KOPT-K1 (cell line): ENCODE data around the gene MRPL28.

Experiments
- H3K27ac ChIP-seq: fragments of 200-600 bp; sonication (generic); 2 replicates; pipeline ENCODE4 v1.5.1; 2016; ENCODE audit warnings: antibody characterized with exemption, mild to moderate bottlenecking, low read depth, low read length; ENCODE audit not compliant: poor library complexity, severe bottlenecking
- H3K36me3 ChIP-seq: fragments of 200-600 bp; sonication (generic); 2 replicates; pipeline ENCODE4 v1.5.1; 2017; ENCODE audit warnings: antibody characterized with exemption, mild to moderate bottlenecking, low read length, moderate library complexity; ENCODE audit not compliant: insufficient read depth
- H3K9me3 ChIP-seq: fragments of 200-600 bp; sonication (generic); 2 replicates; pipeline ENCODE4 v1.5.1; 2017; ENCODE audit warnings: antibody characterized with exemption, low read length, mild to moderate bottlenecking; ENCODE audit not compliant: insufficient read depth, poor library complexity, severe bottlenecking

Gene MRPL28

DNA sequence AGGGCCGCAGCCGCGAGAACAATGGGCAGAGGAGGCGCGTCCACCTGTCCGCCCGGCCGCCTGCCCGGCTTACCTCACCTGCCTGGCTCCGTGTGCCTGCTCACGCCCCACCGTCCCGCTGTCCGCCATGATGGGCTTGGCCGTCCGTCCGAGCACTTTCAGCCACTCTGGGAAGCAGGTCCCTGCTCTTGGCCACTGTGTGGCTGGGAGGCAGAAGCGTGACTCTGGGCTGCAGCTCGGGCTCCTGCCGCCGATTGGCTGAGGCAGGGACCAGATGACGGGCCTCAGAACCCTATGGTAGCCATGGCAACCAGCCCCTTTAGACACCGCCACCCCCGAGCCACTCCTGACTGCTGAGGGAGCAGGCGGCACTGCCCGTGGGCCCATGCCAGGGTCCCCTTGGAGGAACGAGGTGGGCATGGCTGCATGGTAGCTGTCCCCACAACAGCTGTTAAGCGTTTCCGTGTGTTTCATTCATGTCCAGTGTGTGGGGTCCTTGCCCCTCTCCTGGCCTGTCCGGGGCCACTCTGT lies 8.9 kb downstream of the MRPL28 start:
- no peak overlapping the region for H3K27ac ChIP-seq
- H3K9me3 ChIP-seq = no peaks in the 10 kb centered on the region
- peaks cover 2% of the 10 kb centered on the region; the same call in 1 of the 2 replicates for H3K36me3 ChIP-seq

DNA sequence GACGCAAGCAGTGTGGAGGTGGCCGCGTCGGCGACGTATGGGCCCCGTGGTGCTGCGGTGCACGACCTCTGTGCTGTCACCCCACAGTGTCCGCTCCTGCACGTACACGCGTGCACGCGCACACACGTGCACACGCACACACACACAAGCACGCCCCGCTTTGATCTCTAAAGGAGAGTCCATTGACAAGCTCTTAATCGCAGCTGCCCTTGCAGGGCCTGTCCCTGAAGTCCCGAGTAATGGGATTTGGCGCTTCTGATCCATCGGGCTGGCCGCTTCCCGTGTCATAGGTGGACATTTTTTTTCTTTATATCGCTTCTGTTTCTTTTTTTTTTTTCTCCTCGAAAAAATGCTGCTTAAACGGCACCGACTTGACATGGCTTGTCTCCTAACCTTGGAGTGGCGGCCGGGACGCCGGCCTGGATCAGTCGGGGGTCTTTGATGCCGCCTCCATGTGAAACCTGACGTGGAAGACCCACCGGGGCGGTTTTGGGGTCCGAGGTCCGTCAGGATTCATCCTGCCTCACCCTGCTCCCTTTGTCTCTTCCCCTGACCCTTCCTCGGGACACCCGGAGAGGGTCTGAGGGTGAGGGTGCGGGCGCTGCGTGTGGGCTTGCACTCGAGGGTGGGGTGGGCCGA lies 9.5 kb downstream of the MRPL28 start:
- Histone ChIP-seq H3K36me3 (no peaks in the 10 kb centered on the region), H3K9me3 (no peaks in the 10 kb centered on the region), H3K27ac (no peak overlapping the region)

DNA sequence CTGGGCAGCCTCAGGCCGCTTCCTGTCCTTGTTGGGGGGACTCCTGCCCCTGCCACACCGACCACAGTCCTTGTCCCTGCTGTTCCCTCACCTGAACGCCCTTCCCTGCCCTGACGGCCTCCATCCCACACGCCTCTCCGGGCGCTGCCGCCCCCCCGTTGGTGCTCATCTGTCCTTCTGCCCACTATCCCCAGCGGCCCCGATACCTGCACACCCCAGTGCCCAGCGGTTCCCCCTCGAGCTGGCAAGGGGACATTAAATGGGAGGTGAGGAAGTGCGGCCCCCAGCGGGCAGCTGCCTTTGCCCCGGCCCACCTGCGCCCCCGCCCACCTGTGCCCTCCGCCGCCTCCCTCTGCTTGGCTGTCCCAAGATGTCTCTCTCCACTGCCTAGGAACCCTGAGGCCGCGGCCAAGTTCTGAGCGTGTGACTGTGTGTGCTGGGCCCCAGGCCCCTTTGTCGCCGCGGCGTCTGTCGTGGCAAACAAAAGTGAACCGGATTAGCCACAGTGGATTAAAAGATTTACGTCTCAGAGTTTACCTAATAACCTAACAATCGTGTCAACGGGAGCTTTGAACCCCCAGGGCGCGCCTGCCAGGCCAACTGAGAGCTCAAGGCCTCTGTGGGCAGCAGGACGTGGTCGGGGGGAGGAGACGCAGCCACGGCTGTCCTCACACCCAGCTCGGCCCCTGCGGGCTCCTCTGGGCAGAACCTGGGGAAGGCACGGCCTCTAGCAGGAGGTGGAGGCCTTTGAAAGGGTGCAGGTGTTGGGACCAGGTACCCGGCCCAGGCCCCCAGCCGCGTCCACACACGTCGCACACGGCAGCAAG lies 10.3 kb downstream of the MRPL28 start:
- Histone ChIP-seq H3K27ac (no peak overlapping the region), H3K9me3 (no peaks in the 10 kb centered on the region), H3K36me3 (no peaks in the 10 kb centered on the region)

DNA sequence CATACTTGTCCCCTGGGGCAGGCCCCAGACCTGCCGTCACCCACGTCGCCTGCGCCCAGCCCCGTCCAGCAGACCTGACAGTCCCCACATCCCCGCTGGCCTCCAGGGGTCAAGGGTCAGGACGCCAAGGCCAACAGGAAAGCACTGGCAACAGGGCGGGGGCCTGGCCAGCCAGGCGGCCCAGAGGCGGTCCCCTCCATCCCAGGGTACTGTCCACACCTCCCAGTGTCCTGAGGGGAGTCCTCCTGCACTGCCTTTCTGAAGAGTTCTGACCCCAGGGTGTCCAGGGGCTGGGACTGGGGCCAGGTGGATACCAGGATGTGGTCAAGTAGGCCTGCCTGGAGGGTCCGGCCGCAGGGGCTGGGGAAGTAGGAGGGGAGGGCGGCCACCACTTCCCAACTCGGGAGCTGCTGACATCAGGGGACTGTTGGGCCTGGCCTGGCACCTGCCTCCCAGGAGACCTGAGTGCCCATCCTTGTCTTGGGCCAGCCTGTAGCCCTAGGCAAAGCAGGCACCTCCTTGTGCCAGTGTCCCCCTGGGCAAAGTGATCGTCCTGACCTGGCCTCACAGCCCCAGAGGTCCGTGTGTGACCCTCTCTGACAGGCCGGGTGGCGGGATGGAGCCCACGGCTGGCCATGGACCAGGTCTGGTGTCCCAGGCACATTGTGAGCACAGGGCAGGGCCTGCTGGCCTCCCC lies 11.1 kb downstream of the MRPL28 start:
- H3K9me3 ChIP-seq = no peaks in the 10 kb centered on the region
- no peak overlapping the region for H3K27ac ChIP-seq
- H3K36me3 ChIP-seq = no peaks in the 10 kb centered on the region

DNA sequence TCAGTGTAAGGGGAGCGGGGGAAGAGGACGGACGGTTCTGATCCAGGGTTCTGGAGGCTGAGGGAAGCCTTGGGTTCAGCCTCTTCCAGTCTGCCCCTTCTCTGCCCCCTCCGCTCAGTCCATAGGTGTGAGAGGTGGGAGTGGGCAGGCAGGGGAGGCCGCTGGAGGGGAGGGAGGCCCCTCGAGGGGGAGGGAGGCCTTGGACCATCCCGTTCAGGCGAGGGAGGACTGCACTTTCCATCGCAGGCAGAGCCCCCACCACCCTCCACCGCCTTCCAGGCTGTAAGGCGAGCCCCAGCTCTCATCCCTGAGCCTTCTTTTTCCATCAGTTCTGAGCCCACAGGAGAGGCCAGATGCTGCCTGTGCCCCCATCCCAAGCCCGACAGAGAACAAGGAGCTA lies 13.6 kb downstream of the MRPL28 start:
- no peaks in the 10 kb centered on the region for H3K36me3 ChIP-seq
- no peak overlapping the region for H3K27ac ChIP-seq
- no peaks in the 10 kb centered on the region for H3K9me3 ChIP-seq

DNA sequence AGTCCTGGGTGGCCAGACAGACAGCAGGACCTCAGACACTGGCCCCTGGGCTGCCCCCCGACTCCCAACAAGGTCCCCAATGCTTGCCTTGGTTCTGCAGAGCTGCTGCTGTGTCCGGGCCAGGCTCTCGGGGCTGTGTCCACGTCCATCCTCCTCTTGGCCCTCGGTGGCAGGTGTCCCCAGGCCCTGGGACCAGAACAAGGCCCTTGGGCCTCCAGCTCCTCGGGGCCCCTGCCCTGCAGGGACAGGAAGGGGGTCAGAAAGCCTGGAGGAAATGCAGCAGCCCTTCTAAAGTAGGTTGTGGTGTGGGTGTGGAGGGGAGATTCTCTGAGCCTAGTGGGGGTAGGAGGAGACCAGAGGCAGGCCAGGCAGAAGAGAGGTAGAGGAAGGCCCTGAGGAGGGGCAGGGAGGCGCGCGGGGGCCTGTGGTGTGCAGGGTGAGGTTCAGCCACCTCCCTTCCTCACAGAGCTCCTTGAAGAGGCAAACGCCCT lies 15.3 kb downstream of the MRPL28 start:
- Histone ChIP-seq H3K36me3 (peaks cover 6% of the 10 kb centered on the region; the same call in 1 of the 2 replicates), H3K9me3 (no peaks in the 10 kb centered on the region), H3K27ac (no peak overlapping the region)

DNA sequence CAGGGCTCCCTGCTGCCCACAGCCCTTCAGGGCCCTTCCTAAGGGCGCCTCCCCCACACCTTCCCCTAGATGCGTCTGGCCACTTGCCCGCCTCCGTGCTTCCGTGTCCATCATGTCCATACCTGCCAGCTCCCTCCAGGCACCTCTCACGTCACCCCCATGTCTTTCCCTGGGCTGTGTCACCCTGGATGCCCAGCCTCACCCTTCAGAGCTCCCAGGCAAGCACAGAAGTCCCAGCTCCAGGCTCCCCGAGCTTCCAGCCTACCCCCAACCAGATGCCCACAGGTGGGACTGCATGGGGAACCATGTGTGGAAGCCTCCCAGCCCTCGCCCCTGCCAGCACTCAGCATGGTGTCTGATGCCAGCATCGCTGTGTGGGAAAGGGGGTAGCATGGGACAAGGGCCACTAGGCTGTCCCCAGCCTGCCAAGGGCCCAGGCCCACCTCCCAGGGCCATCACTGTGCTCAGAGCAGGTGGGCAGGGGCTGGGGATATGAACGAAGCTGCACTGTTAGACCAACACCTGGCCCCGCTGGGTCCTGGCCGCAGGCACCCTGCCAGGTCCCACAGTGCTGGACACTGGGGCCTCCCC lies 16.0 kb downstream of the MRPL28 start:
- H3K27ac ChIP-seq = no peak overlapping the region

DNA sequence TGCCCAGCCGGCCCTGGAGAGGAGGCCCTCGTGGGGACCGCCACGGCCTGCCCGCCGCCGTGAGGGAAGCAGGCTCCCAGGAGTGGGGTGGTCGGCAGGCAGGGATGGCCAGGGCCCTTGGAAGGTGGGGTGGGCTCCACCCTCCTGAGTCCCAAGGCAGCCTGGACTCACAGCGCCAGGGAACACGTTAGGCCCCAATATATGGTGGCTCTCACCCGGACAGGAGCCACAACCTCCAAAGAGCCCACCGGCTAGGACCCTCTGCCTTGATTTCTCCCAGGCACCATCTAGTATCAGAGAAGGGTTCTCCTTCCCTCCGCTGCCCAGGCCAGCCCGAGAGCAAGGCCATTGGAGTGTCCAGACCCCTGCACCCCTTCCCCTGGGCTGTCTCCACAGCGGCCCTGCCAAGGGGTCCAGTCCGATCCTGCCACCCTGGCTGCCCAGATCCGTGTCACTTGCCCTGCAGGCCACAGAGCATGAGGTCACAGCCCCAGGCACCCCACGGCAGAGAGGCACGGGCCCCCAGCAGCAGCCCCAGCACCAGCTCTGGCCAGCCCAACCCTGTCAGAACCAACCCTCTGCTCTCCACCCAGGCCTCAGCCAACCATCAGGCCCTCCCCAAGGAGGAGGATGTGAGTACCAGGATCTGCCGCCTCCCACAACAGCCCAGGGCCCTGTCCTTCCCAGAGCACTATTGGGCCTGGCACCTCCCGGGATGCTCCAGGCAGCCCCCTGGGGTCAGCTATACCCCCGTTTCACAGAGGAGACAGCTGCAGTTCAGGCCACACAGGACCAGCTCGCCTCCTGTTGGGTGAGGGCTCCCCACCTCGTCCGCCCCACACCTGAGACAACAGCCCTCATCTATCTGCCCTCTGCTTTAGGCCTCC lies 16.7 kb downstream of the MRPL28 start:
- H3K27ac ChIP-seq = no peak overlapping the region
- H3K9me3 ChIP-seq = no peaks in the 10 kb centered on the region
- H3K36me3 ChIP-seq = peaks cover 8% of the 10 kb centered on the region; the same call in 1 of the 2 replicates

More for the DNA sequence above, 16.0 kb downstream of the MRPL28 start:
- Histone ChIP-seq H3K9me3 (no peaks in the 10 kb centered on the region), H3K36me3 (peaks cover 8% of the 10 kb centered on the region; the same call in 1 of the 2 replicates)

DNA sequence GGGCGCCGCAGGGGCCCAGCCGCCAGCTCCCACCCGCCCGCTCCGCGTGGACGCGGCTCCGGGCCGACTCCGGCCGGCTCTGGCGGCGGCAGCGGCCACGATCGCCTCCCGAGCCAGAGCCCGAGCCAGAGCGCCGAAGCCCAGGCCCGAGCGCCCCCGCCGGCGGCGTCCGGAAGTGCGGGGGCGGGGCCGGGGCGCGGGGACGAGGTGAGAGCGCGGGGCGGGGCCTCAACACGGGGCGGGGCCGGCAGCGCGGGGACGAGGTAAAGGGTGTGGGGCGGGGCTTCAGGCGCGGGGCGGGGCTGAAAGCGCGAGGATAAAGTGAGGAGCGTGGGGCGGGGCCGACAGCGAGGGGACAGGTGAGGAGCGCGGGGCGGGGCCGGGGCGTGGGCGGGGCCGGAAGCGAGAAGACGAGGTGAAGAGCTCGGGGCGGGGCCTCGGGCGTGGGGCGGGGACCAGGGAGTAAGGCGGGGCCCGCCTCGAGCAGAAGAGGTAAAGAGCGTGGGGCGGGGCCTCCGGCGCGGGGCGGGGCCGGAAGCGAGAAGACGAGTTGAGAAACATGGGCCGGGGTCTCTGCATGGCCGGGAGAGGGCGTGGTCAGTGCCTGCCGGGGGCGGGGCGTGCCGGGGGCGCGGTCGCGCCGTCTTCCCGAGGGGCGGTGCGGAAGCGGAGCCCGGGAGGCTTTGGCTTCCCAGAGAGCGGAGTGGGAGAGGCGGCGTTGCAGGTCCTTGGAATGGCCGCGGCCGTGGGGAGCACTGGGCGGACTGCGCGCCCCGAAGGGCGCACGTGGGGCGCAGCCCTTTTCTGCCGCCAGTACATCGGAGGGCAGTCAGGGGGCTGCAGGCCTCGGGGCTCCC lies 17.6 kb downstream of the MRPL28 start, which contains the start of gene AXIN1:
TSS of gene AXIN1 (minus strand) at position 177 of the 857 bp plus-strand sequence. CDS start 5,698 bp downstream, outside the sequence.
- Histone ChIP-seq H3K36me3 (peaks cover 8% of the 10 kb centered on the region; the same call in 1 of the 2 replicates), H3K27ac (peak within 1 kb of the TSS; percentile 53), H3K9me3 (no peaks in the 10 kb centered on the region)

DNA sequence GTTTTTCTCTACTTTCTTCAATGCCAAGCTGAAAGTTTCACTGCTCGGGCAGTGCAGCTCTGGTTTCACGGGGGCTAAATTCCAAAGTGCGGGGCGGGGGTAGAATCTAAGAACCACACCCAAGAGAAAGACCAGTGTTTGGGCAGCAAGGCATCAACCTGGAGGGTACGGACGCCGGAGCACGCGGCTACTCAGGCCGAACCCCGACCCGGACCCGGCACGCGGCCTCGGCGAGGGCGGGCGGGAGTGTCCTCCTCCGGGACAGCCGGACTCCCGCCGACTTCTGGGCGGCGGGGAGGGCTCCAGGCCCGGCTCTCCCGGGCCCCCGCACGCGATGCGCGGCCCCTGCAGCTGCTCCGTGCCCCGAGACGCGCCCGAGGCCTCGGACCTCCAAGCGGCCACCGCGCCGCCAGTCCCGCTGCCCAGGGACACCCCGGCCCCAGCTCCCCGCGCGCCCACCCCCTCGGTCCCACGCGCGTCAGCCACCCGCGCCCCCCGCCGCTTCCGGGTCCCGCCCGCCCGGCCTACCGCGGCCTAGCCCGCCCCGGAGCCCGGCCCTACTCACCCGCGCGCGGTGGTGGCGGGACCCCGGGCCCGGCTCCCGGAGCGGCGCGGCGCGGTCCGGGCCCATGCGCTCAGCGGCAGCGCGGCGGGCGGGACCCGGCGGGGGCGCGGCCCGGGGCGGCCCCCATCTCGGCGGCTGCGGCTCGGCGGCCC lies 18.4 kb downstream of the MRPL28 start:
- H3K27ac ChIP-seq = peak overlapping the region; percentile 53

DNA sequence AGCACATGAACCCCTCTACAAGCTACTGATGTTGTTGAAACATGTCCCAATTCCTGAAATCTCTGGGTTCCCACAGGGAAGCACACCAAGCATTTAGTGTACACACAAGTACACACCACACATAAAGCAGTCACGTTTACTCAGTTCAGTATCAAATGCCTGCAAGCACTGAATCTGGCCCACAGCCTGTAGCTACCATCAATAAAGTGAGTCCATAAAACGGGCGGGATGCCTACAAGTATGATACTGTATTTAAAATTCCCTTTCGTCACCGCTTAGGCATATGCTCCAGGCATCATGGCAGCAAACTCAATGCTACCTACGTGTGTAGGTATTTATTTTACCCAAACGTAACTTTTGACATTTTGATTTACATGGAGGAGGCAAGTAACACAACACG lies 20.1 kb downstream of the MRPL28 start:
- H3K27ac ChIP-seq = no peak overlapping the region
- no peaks in the 10 kb centered on the region for H3K9me3 ChIP-seq
- H3K36me3 ChIP-seq = peaks cover 29% of the 10 kb centered on the region

More for the DNA sequence above, 18.4 kb downstream of the MRPL28 start:
- no peaks in the 10 kb centered on the region for H3K9me3 ChIP-seq
- H3K36me3 ChIP-seq = peaks cover 11% of the 10 kb centered on the region; the same call in 1 of the 2 replicates

DNA sequence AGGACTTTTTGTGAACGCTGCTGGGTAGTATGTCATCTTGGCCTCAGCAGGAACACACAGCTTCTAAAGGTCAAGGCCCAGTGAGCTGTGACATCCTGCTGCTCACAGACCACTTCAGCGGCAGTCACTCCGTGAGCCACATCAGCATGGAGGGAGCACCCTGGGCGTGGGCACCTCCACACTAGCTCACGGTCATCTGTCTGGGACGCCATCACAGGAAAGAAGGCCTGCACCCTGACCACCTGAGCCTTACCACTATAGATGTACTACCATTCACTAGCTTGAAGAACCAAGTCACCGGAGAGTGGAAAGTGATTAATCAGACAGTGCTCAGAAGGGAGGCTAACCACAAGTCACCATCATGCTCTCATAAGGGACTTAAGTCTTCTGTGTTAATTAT lies 21.1 kb downstream of the MRPL28 start:
- H3K36me3 ChIP-seq = peaks cover 38% of the 10 kb centered on the region
- no peak overlapping the region for H3K27ac ChIP-seq
- H3K9me3 ChIP-seq = no peaks in the 10 kb centered on the region
